A204.1 (cell line): Measurements from ENCODE around the gene AMN.

Experiments used
- FAIRE-seq: peaks from 2 replicates; lab custom pipeline; 2012; peaks lifted over from hg19 to GRCh38; lab: Jason Lieb, UNC

The AMN gene

GRCh38 chr14:102899516-102899900, 23.0 kb upstream of the AMN start:
- no peak for FAIRE-seq

GRCh38 chr14:102900631-102901571, 21.6 kb upstream of the AMN start:
- no peak for FAIRE-seq

DNA sequence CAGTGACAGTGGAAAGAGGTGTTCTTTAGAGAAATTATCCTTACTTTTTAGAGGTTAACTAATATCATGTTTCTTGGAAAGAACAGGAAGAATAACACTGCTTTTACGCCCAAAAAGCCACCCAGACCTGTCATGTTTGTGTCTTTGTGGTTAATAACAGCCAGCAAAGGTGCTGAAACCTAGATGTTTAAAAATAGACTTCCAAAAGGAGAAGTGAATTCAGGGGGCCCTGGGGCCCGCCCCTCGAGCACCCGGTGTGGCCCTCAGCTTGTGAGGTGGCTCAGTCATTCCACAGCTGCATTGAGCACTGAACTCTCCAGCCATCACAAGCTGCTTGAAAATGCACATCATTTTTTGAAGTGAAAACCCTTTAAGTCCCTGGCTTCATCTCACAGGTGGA, 20.8 kb upstream of the AMN start:
- no peak for FAIRE-seq

- no peak for FAIRE-seq
Observed at GRCh38 chr14:102902086-102902485, 20.4 kb upstream of the AMN start.

DNA sequence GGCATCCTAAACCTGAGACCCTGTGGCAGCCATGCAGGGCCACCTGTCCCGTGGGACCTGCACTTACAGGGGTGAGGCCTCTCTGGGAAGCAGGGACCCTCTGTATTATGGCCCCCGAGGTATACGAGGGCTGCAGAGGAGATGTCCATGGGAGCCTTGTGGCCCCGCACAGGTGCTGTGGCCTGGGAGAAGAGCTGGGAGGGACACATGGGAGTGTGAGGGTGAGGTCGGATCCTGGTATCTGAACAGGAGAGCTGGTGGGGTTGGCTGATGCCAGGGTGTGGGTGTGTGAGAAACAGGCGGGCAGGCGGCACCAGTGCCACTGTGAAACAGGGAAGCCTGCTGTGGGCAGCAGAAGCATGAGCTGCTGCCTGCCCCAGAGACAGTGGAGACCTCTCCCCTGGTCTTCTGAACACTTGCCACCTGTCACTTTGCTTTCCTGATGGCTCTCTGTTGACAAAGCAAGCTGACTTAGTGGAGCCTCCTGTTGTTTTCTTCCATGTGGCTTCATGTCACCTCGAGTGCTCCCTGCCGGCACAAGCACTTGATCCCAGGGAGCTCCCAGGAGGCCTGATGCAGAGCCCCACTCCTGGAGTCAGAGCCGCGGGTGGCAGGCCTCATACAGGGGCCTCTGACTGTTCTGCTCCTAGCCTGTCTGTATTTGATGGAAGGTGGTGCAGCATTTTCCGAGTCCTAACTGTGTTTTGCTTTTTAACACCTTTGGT, 19.8 kb upstream of the AMN start:
- no peak for FAIRE-seq

DNA sequence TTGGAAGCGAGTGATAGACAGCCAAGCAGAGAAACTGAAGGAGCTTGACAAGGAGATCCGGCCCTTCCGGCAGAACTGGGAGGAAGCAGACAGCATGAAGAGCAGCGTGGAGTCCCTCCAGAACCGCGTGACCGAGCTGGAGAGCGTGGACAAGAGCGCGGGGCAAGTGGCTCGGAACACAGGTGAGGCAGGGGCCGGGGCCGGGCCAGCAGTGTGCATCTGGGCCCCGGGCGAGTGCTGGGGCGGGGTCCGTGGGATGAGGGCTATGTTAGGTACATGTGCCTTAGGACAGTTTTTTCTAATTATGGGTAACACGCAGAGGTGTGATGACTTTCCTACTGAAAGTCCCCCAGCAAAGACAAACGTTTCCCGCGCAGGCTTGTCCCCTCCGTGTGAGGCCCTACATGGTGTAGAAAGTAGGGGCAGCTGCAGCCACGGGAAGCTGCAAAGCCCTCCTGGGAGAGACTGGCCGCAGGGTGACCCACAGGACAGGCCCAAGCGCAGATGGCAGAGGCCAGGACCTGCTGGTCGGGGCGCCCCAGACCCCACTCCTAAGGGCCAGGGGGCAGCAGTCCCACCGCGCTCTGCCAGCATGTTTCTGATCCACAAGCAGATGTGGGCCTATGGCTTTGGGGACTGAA, 19.1 kb upstream of the AMN start:
- FAIRE-seq: no peak

GRCh38 chr14:102903889-102904512, 18.5 kb upstream of the AMN start:
- no peak for FAIRE-seq

GRCh38 chr14:102905116-102906108, 17.1 kb upstream of the AMN start:
- no peak for FAIRE-seq

GRCh38 chr14:102906616-102907302, 15.7 kb upstream of the AMN start:
- no peak for FAIRE-seq

GRCh38 chr14:102907303-102907844, 15.1 kb upstream of the AMN start:
- no peak for FAIRE-seq

- no peak for FAIRE-seq
Observed at GRCh38 chr14:102907980-102908730, 14.3 kb upstream of the AMN start.

DNA sequence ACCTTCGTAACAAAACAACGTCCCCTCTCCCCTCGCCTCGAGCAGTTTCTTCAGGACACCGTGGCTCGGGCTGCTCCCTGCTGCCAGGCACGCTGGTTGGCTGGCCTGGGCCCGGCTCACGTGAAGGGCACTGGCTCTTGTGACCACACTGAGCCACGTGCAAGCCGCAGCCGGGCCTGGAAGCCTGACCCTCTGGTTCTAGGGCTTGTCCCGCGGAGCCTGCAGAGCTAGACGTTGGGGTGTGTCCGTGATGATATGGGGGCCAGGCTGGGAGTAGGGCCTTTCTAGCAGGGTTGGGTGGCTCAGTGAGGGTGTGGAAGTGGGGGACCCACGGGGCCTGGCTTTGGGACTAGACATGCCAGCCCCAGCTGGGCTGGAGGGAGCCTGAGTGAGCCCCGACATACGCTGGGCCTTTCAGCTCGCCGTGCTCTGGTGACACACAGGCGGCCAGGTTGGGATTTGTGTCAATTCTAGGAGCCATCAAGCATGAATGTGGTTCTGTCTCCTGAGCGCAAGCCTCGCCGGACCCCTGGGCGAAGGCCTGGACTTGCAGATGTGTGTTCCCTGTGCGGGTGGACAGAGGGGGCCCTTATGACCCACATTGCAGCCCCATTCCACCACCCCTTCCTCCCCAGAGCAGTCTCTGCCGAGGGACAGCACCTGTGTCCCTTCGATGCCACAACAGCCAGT, 13.6 kb upstream of the AMN start:
- no peak for FAIRE-seq

- no peak for FAIRE-seq
Observed at GRCh38 chr14:102909462-102909861, 13.0 kb upstream of the AMN start.

GRCh38 chr14:102909911-102910310, 12.6 kb upstream of the AMN start:
- no peak for FAIRE-seq

DNA sequence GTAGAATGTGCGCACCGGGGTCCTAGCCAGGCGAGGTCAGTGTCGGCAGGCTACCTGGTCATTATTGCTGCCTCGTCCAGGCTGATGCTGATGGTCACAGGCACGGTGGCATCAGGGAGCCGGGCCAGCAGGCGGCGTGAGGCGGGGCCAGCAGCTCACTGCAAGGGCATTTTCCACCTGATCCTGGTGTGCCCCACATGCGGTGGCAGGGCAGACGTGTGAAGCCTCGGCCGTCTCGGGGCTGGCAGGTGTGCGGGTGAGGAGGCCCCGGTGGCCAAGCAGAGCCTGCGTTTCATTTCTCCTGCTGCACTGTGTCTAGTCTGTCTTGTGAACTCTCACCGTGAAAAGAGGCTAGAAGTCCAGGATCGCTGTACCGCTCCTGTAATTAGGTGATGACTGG, 12.0 kb upstream of the AMN start:
- FAIRE-seq: no peak

DNA sequence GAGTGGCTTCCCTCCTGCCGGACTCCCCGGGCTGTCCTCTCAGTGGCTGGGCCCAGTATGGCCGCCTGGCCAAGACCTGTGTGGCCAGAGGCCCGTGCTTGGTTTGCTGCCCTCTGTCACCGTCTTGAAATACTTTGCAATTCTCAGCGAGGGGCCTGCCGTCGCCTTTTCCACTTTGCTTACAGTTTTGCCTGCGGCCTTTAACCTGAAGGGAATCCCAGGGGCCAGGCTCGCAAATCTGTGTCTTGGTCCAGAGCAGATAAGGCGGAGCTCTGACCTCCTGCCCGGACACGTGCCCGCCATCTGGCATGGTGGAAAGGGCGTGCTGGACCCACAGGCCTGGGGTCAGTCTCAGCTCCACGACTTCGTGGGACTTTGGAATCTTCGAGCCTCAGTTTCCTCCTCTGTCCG, 10.9 kb upstream of the AMN start:
- FAIRE-seq: no peak

DNA sequence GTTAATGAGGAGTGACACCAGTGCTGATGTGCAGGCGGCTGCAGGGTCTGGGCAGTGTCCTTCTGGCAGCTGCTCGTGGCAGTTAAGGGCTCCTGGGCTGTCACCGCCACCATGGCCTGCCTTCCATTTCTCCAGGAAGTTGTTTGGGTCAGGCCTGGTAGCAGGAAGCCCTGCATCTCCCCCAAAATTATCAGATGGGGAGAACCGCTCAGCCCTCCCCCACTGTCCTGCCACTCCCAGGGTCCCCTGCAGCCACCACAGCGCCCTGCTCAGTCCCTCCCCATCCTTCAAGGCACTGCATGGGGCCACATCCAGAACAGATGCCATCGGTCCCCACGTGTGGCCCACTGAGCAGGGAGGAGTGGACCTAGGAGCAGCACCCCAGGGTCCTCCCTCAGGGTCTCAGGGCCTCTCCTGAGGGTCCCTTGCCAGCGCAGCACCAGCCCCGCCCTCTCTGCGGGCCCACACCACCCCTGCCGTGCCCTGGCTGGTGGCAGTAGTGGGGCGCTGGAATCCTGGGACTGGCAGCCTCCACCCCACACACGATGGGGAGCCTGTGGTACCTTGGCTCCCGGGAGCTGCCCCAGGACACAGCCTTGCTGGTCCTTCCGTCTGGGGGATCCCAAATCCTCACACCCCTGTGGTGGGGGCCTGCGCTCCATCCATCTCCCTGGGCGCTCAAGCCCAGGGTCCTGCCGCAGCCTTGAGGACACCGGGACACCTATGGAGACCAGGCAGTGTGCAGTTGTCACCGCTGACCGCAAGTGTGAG, 10.3 kb upstream of the AMN start:
- FAIRE-seq: no peak
